Activated T-helper 1 cell treated with Interleukin-2 at 50 U/mL for 16 hours (primary cell): Measurements from ENCODE around the gene CR1L.
A peak's percentile ranks its signal among the peaks of the same experiment; 100 is the strongest.
"Not testable (repeated sequence)": the region's sequence is repeated elsewhere in the genome, so short reads cannot be mapped to it uniquely, and the experiment has no call there.

ENCODE experiments used
- DNase-seq: peaks from one replicate; pipeline ENCODE4 v3.0.0-alpha.2; 2020; ENCODE audit warnings: low read depth

Gene CR1L

DNA sequence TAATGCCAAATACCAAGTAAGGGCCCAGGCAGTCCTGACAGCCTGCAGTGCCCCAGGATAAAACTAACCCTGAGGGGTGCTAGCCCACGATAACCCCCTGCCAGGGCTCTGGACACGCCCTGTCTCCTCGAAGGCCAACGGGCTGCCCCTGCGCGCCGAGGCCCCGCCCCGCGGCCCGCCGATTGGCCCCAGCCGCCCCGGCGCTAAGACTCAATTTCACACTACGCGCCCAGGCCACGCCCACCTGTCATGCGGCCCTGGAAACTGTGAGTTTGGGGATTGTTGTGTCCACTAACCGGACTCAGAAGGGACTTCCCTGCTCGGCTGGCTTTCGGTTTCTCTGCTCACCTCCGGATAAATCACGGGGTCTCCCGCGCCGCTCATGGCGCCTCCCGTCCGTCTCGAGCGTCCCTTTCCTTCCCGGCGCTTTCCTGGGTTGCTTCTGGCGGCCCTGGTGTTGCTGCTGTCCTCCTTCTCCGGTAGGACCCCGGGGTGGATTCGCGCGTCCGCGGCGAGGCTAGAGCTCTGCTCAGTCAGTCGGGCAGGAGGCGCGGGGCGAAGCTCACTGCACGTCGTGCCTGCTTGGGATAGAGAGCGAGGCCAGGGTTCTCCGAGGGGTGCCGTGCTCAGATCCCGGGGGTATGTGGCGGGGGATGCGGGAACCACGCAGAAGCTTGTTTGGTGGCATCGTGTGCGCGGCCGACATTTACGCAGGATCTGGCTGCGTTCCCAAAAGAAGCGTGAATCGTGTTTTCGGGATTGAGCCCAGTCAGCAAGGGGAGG lies at the start of gene CR1L:
Gene CR1L (plus strand): TSS at position 282 of the 783 bp plus-strand sequence. CDS start 101 bp downstream, at position 383.
- peak; percentile 44 for DNase-seq

DNA sequence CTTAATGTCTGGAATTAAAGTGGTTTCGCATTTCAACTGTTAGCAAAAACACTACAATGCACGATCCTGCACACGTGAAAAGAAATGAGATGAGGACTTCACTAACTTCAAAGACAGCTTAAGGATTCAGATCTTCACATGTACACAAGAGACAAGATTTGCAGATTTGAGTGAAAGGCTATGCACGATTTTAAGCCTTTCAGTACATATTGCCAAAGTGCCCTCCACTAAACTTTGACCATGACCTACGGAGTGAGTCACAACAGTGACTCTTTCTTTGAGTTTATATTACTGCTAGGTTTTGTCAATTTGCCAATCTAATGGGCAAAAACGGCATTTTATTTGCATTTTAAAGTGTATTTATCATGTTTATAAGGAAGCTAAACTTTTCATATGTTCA lies 41.2 kb upstream of the CR1L start:
- no peak for DNase-seq

DNA sequence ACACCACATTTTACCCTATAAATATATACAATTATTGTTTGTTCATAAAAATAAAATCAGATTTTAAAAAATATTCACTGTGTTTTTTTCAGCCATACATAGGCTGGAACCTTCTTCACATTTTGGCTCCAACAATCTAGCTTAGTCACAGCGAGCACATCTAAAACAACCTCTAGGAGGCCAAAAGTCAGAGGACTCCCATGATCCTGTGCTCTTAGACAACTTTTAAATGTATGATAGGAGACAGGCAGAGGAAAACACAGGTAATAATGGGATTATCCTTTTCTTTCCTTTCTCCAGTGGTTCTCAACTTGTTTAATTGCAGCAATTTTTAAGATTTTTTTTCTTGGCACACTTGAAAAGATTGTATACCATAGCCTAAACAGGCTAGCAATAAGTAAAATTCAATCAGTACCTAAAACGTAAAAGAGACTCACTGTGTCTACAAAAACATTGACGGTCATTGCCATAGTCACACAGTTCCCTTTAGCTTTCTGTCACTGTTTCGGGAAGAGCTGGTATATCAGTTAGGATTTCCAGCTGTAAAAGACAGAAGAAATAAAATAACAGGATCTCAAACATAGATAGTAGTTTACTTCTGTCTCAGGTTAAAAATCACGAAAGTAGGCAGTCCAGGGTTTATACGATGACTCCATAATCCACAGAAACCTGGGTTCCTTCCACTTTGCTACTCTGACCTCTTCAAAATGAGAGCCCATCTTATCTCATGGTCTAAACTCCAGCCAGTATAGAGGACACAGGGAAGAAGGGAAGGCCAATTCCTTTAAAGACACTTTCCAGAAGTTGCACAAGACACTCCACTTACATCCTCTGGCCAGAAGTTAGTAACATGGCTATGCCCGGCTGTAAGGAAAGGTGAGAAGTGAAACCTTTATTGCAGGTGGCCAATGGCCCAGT lies 39.2 kb upstream of the CR1L start:
- DNase-seq = no peak

DNA sequence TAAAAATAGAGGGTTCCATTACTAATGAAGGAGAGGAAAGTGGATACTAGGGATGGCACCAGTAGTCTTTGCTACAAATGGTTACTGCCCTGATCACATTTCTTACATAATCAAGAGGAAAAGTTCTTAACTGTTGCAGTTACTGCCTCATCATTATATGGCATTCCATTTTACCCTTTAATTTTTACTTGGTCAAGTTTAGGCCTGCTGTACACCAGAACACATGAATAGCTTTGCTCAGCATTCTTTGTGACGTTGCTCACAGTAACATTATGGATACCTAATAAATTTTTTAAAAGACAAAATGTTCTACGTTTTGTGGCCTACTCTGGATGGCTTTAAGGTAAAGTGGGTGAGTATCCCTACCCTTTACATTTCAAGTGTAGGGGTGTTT lies 38.6 kb upstream of the CR1L start:
- DNase-seq = no peak

DNA sequence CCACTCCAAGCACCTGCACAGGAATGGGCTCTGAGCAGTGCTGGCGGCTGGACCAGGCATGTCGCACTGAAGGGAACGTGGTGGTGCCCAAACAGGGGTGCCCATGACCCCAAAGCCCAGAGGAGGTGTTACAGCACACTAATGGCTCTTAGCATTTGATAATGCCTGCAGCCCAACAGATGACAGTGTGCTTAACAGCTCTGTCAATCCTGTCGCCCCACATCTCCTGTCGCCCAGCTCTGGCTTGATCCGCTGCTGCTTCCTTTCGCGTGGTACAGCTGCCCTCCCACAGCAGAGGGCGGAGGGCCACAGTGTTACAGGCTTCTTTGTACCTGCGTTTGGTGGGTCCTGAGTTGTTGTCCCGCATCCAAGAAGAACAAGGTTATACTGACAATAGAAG lies 32.2 kb upstream of the CR1L start:
- DNase-seq = no peak

DNA sequence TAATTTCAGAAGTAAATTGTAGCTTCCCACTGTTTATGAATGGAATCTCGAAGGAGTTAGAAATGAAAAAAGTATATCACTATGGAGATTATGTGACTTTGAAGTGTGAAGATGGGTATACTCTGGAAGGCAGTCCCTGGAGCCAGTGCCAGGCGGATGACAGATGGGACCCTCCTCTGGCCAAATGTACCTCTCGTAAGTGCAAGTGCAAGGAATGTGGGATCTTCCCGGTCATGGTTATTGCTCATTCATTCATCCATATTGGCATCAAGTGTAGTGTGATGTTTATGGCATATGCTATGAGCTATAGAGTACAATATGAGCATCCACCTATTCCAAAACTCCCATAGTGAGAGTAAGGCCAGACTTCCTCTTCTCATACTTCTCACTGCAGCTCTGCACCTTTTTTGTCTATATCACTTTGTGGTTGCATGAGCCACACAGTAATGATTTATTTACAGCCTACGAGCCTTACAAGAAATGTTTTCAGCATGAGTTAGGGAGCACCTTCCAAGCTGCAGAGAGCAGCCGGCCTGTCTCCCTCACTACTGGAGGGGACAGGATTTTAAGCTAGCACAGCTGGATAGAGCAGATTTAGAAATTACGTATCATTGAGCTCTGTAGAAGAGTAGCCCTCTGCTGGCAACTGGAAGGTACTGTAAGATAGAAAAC lies 24.9 kb upstream of the CR1L start:
- no peak for DNase-seq

DNA sequence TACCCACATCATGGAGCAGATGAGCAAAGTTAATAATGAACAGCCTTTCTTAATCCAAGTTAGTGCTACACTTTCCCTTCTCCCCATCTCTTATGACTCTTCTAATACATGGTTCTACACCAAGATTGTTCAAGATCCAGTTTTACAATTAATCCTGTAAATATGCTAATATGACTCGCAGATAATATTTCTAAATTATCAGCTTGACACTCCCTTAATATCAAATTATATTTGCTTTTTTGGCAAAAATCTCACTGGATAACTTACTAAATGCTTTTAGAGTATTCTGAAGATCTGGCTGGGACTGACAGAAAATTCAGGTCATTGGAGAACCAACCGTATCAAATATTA lies 24.4 kb upstream of the CR1L start:
- no peak for DNase-seq

DNA sequence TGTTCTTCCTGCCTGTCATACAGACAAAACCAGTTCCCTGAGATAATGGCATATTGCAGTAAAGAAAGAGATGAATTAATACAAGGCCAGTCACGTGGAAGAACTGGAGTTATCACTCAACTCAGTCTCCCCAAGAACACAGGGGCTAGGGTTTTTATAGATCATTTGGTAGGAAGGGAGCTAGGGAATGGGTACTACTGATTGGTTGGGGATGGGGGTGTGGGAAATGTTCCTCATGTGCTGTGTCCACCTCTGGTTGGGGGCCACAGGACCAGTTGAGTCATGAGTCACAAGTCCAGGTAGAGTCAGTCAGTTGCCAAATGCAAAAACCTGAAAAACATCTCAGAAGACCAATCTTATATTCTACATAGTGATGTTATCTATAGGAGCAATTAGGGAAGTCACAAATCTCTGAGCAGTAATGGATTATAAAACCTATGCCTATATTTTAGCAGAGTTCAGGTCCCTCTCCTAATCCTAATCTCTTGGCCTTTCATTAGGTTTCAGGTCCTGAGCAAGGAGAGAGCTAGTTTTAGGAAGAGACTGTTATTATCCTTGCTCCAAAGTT lies 19.3 kb upstream of the CR1L start:
- not testable (repeated sequence) for DNase-seq

DNA sequence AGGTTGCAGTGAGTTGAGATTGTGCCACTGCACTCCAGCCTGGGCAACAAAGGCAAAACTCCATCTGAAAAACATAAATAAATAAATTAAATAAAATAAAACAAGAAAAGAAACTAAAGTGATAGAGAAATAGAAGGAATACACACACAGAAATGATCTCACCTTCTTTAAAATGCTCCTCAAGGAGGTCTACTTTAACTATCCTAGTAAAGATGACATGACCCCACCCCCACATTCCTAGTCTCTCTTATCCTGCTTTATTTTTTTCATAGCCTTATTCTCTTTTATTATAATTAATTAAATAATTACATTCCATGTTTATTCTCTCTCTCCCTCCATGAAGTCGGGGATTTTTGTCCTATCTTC lies 18.0 kb upstream of the CR1L start:
- no peak for DNase-seq

DNA sequence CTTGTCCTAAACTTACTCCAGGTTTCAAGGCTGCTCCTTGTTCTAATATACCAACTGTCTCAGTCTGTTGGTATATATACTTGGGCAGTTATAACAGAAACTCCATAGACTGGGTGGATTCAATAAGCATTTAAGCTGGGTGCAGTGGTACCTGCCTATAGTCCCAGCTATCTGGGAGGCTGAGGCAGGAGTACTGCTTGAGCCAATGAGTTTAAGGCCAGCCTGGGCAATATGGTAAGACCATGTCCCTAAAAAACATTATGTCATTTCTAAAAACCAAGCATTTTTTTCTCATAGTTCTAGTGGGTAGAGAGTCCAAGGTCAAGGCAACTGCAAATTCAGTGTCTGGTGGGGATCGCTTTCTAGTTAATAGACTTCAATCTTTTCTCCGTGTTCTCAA lies 17.4 kb upstream of the CR1L start:
- no peak for DNase-seq

DNA sequence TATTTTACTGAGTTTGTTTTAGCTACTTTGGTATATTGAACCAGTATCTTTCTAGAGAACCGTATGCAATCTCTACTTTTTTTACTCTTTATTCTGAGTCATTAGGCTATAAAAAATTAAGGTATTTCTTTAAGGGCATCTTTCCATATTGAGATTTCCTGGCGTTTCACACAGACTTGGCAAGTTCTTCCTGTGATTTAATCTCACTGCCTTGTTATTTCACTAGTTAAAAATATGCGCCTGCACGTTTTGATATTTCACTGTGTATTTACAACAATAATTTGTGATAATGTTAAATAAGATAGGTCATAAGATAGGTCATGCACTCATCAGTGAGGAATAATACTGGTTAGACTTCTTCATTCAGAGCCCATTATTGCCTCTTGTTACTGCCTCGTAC lies 16.2 kb upstream of the CR1L start:
- no peak for DNase-seq

DNA sequence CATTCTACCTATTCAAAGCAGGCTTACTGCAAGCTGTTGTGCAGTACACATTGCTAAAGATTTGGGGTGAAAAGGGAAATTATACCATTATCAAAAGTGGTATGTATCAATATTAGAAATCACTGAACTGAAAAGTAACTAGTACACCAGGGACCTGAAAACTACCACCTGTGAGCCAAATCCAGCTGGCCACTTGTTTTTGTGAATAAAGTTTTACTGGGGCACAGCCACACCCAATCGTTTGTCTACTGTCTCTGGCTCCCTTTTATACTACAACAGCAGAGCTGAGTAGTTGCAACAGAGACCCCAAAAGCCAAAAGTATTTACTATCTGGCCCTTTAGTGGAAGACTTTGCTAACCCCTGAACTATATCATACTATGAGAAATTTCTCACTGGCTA lies 13.8 kb upstream of the CR1L start:
- no peak for DNase-seq

DNA sequence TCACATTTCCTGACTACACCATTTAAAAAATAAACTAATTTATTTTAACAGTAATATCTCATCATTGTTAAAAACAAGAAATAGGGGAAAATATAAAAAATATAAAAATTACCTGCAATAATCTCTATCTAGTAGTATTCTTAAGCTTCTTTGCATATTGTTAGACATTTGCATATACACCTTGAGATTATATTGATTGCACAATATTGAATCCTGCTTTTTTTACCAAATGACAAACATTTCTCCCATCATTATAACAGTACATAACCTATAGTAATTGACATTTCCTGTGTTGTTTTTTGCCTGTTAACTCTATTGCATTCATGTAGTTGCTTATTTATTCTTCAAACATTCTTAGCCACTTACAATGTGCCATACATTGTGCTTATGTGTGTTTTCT lies 11.7 kb upstream of the CR1L start:
- no peak for DNase-seq

DNA sequence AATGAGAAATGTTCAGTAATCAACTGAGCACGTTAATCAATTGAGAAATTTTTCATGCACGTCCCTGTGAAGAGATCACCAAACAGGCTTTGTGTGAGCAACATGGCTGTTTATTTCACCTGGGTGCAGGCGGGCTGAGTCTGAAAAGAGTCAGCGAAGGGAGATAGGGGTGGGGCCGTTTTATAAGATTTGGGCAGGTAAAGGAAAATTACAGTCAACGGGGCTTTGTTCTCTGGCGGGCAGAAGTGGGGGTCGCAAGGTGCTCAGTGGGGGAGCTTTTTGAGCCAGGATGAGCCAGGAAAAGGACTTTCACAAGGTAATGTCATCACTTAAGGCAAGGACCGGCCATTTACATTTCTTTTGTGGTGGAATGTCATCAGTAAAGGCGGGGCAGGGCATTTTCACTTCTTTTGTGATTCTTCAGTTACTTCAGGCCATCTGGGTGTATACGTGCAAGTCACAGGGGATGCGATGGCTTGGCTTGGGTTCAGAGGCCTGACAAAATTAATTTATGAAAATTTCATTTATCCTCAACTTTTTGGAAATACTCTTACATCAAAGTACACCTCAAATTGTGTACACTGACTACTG lies 11.1 kb upstream of the CR1L start:
- not testable (repeated sequence) for DNase-seq

DNA sequence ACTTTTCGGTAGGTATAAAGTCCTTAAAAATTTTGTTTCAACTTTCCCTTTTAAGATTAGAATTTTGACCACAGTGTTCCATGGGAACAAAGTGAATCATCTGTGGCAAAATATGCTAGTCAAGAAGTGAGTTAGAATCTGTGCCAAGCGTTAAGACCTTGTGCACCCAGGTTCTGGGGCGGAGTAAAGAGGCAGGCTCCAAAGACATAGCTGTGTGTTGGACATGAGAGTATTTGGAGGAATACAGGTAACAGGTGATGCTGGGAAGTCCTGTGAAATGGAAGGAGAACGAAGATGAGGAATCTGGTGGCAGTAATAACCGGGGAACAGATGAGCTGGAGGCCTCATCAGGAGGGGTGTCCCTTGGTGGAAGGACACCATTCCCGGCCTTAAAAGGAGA lies 10.6 kb upstream of the CR1L start:
- DNase-seq = not testable (repeated sequence)

DNA sequence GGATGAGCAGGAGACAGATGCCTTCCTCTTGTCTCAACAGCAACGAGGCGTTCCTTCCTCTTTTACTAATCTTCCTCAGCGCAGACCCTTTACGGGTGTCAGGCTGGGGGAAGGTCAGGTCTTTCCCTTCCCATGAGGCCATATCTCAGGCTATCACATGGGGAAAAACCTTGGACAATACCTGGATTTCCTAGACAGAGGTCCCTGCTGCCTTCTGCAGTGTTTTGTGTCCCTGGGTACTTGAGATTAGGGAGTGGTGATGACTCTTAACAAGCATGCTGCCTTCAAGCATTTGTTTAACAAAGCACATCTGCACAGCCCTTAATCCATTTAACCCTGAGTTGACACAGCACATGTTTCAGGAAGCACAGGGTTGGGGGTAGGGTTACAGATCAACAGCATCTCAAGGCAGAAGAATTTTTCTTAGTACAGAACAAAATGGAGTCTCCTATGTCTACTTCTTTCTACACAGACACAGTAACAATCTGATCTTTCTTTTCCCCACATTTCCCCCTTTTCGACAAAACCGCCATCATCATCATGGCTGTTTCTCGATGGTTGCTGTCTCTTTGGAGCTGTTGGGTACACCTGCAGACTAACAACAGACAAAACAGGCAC lies 9.3 kb upstream of the CR1L start:
- not testable (repeated sequence) for DNase-seq

DNA sequence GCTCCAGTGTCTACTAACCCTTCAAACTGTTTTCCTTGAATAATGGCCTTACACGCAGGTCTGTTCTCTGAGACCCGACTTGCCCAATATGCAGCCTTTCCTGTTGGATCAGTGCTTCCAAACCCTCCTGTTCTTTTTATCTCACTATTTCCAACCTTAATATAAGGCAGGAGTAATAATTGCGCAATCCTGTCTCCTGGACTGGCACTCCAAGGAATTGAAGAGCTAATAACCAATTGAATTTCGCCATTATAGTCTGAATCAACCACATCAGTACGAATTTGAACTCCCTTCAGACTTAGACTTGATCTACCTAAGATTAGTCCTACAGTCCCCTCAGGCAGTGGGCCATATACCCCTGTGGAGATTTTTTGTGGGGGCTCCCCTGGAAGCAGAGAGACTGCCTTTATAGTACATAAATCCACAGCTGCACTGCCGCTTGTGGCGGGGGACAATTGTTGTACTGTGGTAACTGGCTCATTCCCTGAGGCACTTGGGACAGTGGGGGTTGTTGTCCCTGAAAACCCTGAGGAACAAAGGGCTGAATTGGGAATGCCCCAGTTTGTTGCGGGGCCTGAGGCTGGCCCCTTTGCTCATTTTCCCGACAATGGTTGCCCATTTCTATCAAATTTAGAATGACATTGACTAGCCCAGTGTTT lies 6.3 kb upstream of the CR1L start:
- not testable (repeated sequence) for DNase-seq

DNA sequence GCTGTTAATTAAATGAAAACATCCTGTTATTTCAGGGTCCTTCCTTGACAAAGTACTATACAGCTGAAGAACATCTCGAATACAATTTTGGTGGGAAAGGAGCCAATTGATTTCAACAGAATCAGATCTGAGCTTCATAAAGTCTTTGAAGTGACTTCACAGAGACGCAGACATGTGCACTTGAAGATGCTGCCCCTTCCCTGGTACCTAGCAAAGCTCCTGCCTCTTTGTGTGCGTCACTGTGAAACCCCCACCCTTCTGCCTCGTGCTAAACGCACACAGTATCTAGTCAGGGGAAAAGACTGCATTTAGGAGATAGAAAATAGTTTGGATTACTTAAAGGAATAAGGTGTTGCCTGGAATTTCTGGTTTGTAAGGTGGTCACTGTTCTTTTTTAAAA lies 5.6 kb upstream of the CR1L start:
- not testable (repeated sequence) for DNase-seq

DNA sequence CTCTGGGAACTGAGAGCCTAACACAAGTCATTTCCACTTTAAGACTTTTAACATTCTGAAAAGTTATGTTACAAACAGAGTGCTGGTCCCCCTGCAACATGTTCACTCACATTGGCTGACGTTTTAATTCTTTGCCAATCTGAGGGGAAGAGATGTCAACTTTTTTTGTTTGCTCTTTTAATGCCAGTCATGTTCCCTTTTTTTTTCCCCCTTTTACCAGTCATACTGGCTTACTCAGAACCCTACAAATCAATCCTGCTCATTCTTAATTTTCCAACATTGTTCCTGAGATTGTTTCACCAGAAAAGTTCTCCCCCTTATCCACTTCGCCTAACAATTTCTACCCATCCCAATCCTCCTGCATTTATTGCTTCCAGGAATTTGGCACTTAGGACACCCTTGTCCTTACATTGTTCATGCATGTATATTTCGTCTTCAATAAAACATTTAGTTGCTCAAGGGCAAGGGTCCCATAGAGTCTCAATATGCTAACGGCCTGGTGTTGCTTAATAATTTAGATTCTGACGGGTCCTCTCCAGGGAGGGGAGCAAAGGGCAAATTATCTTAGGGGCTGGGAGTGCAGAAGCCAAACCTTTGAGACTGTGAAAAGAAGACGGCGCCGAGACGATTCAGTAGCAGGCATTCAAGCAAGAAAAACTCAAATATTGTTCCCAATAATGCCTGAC lies 624 bp upstream of the CR1L start:
- DNase-seq = no peak

DNA sequence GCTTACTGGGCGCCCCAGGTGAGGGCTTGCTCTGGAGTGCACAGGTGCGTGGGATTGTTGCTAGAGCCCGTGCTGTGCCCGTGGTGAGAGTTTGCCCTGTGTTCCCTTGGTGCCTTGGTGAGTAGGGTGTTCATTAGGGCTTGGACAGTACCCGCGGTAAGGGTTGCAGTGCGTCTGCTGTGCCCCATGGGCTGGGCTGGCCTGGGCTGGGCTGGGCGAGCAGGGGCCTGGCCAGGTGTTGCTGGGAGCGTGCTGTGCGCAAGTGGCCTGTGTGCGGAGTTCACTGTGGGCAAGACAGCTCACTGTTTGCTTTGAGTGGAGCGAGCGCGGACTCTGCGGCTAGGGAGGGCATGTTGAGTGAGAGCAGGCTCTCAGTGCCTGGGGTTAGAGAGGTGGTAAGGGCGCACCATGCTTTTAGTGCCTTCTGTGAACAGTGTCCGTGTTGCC lies 725 bp downstream of the CR1L start:
- DNase-seq = no peak
